ENCODE measurements around the gene GRAMD1B.
"Not testable (repeated sequence)": the region's sequence is repeated elsewhere in the genome, so short reads cannot be mapped to it uniquely, and the experiment has no call there.

The GRAMD1B gene

DNA sequence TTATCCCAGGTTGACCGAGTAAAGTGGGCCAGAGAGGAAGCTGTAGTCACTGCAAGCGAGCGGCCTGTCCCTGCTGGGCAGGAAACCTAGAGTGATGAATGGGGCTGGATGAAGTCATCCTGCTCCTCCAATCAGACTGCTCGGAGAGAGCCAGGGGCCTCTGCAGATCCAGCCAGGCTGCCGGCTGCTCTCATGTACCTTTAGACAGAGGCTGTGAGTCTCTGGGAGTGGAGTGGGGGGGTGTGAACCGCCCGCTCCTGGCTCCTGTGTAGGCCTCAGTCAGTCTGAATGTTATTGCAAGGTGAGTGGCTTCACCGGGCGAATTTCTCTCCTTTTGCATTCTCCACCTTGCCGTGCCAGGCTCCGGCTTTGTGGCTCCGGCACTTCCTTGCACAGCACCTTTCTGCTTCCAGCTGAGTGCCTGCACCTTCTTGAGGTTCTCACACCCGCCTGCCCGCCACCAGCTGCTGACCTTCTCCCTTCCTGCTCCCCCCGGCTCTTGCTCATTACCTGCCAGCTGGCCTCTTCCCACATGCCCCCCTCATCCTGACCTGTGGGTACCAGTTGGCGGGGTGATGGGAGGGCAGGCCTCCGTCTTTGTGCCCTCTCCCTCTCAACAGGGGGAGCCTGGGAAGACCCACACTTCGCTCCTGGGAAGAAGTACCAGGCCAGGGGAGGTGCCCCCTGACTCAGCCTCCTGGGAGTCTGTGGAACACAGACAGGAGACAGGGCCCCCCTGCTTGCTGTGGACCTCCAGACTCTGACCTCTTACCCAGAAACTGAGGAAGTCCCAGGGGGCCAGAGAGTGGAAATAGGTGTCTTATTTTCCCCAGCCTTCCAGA lies 79.9 kb downstream of the GRAMD1B start:
- peak; percentile 76 for DNase-seq (ENCODE audit: low spot score)

- DNase-seq (ENCODE audit: low spot score): no peak
Measured at GRCh38 chr11:123510579-123510905, 80.5 kb downstream of the GRAMD1B start.

GRCh38 chr11:123511037-123511870 lies 81.2 kb downstream of the GRAMD1B start:
- DNase-seq (ENCODE audit: low spot score): peak; percentile 95

DNA sequence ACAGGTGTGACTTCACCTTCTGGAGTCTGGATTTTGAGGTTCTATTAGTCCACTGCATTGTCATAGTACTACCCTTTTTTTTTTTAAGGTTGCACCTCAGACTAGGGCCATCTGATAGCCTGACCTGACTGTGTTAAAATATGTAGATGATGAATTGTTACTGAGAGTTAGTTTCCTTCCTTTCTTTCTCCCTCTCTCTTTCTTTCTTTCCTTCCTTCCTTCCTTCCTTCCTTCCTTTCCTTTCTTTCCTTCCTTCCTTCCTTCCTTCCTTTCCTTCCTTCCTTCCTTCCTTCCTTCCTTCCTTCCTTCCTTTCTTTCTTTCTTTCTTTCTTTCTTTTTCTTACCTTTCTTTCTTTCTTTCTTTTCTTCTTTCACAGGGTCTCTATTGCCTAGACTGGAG lies 83.2 kb downstream of the GRAMD1B start:
- DNase-seq (ENCODE audit: low spot score): not testable (repeated sequence)

- DNase-seq (ENCODE audit: low spot score): no peak
Measured at GRCh38 chr11:123516238-123516637, 86.2 kb downstream of the GRAMD1B start.

GRCh38 chr11:123517559-123518364 lies 87.7 kb downstream of the GRAMD1B start:
- DNase-seq (ENCODE audit: low spot score): no peak

DNA sequence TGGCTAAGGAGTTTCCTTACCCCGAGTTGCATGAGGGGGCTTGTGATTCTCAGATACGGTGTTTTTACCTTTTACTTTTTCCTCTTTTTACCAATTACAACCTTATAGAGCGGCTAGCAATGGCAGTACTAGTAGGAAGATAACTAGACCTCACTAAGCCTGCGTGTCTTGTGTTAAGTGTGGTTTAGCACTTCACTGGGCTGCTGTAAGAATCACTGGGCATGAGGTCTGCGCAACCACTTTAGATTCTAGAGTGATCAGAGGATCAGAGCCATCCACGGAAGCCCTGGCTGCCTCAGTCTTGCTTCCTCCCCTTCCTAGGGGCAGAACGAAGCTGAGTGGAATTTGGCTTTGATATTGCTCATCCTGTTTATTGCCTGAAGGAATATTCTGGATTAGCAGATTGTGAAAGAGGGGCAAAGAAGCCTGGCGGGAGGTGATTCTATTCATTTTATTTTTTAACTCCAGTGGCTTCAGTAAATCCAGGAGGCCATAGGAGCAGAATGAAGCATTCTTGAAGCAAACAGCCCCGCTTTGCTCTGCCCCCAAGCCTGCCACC lies 88.5 kb downstream of the GRAMD1B start:
- no peak for DNase-seq (ENCODE audit: low spot score)

GRCh38 chr11:123519055-123519796 lies 89.2 kb downstream of the GRAMD1B start:
- no peak for DNase-seq (ENCODE audit: low spot score)

DNA sequence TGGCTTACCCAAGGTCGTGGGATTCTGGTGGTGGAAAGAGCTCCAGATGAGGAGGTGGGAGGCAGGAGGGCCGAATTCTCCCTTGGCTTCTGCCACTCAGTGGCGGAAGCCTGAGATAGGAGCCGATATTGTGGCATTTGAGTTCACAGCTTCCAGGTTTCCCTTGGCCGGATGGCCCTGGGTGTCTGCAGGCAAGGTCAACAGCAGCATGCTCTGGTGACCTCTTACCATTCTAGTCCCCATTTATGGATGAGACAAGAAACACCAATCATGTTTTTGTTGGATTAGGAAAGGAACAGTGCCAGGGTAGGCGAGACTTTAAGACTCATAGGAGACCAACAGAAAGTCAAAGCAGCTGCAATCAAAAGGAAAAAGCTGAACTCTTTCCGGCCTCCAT lies 89.7 kb downstream of the GRAMD1B start:
- no peak for DNase-seq (ENCODE audit: low spot score)

- DNase-seq (ENCODE audit: low spot score): not testable (repeated sequence)
Measured at GRCh38 chr11:123520476-123520875, 90.4 kb downstream of the GRAMD1B start.

- DNase-seq (ENCODE audit: low spot score): no peak
Measured at GRCh38 chr11:123521001-123521400, 90.9 kb downstream of the GRAMD1B start.

DNA sequence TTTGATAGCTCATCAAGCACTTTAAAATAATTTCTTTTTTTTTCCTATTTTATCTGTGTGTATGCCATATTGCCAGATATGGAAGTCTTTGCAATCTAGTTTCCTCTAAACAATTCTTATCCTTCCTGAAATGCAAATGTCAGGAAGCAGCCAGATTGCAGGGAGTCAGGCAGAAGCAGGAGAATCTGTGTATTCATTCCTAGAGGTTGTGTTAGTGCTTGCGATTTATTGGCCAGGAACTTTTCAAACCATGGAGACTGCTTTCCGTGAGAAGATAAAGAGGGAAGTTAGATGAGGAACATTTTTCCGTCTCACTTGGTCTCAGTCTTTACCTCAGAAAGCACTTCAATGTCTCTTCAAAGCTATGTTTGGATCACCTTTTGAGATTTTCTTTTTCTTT lies 91.9 kb downstream of the GRAMD1B start:
- DNase-seq (ENCODE audit: low spot score): no peak

DNA sequence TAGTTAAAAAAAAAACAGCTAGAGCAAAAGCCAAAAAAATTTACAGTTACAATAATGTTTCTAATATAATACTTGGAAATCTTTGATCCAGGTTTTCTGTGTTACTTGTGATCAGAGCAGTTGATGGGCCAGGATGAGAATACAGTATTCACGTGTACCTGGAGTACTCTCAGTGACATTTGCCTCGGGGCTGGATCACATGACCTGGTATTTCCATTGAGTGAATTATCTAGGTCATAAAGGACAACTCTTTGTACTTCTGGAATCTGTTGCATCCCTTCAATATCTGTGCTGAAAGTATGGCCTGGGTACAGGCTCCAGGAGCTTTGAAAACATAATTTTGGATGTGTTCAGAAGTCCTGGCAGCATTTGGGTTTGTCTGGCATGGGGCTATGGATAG lies 93.5 kb downstream of the GRAMD1B start:
- no peak for DNase-seq (ENCODE audit: low spot score)

- DNase-seq (ENCODE audit: low spot score): no peak
Measured at GRCh38 chr11:123525097-123525496, 95.0 kb downstream of the GRAMD1B start.

DNA sequence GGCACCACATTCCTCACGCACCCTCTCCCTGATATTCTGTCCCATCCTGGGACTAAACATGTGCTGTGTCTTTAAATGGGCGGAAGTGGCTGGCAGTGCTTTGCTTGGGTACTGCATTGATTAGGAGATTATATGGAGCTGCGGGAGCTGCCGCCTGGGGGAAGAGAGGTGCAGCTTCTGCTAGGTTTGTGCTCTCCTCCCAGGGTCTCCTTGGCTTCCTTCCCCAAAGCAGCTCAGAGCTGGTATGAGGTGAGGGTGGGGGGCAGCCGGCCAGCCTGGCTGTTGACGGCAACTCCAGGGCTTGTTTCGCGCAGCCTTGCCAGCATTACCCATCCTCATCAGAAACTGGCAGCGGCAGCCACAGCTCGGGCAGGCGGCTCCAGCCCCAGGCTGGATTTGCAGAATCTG lies 95.4 kb downstream of the GRAMD1B start:
- no peak for DNase-seq (ENCODE audit: low spot score)

- no peak for DNase-seq (ENCODE audit: low spot score)
Measured at GRCh38 chr11:123526027-123526805, 96.1 kb downstream of the GRAMD1B start.

- DNase-seq (ENCODE audit: low spot score): no peak
Measured at GRCh38 chr11:123526918-123527317, 96.8 kb downstream of the GRAMD1B start.

DNA sequence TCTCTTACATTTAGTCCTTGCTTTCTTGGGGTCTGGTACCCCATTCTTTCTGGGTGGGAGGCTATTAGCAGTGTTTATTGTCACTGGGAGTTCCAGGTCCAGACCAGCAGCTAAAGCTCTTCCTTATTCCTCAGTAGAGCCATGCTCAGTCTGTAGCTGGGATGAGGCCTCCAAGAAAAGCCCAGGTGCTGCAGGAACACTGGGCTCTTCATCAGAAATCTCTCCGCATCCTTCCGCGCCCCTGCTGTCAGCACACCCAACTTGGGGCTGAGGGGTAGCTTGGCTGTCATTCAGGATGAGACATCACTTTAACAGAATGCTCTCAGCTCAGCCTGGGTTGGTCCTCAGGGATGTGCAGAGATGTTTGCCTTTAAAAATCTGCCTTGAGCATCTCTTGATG lies 97.5 kb downstream of the GRAMD1B start:
- no peak for DNase-seq (ENCODE audit: low spot score)

DNA sequence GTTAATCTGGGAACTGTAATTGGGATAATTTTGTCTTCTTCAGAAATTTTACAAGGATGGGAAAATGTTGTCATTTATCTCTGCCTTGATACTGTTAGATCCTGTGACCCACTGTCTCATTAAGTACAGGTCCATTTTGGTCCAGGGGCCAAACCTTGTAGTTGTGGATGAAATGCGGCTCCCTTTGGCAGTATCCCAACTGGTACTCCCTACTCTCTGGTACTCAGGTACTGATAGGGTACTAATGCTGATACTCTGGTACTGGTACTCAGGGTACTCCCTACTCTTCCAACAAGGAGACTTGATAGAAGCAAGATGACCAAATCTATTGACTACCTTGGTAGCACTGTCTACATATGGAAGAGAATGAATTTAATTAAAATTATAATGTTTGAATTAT lies 97.9 kb downstream of the GRAMD1B start:
- DNase-seq (ENCODE audit: low spot score): no peak

DNA sequence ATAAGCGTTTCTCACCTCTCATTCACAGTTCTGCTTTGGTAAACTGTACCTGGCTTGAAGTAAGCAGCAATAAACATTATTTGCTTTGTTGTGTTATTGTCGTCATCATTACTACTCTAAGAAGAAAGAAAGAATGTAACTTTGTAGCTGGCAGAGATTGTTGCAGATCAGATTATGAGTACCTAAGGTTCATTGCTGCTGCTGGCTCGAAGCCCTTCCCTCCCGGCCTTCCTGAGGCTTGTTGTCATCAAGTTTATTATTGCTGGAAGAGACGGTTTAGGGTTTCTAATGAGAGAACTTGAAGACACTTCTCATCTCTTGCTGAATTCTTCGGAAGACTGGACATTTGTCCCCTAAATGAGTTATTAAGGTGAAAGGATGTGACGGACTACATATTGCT lies 101.3 kb downstream of the GRAMD1B start:
- DNase-seq (ENCODE audit: low spot score): no peak

GRCh38 chr11:123532131-123532530 lies 102.1 kb downstream of the GRAMD1B start:
- no peak for DNase-seq (ENCODE audit: low spot score)

Data from AG08396 (cell line).